K562 (cell line): ENCODE results near the gene GPC3. TPM values are rescaled to one million over a fixed set of nuclear protein-coding genes. Genes with fewer than 3 reads are reported as not detected.

ENCODE experiments used
- ATAC-seq: fragments of 200-7000 bp; cut with Tn5 transposase; 3 replicates; pipeline ENCODE4 v1.9.1; 2020; ENCODE audit warnings: moderate library complexity
- BruUV-seq: library from RNA; stranded (reverse); fragments of 400-500 nt; replicated peaks from 2 replicates; lab custom pipeline; 2021; lab: Mats Ljungman, UMichigan
- CTCF ChIA-PET: fragments of 300-600 bp; formaldehyde crosslinking; extraction: SDS; loops from one replicate; lab custom pipeline; 2021; ENCODE audit warnings: low intra/inter-chr PET ratio; lab: Yijun Ruan, JAX
- POLR2A ChIA-PET: fragments of 300-600, 350-650 bp; sonication (Branson Sonifier 250); formaldehyde crosslinking; extraction: SDS; loops from one replicate; lab custom pipeline; 2021; ENCODE audit warnings: antibody characterized with exemption, inconsistent platforms; lab: Yijun Ruan, JAX
- DNase-seq, 4 experiments: peaks; one replicate each; pipeline versions ENCODE4 v3.0.0 to v3.0.0-alpha.2; 2011 to 2018; ENCODE audit warnings: low spot score in 3 of 4, mixed read lengths in 3 of 4; ENCODE audit errors: extremely low read depth in 1 of 4
- FAIRE-seq: peaks from 2 replicates; lab custom pipeline; 2011; peaks lifted over from hg19 to GRCh38; lab: Jason Lieb, UNC
- H2AFZ ChIP-seq: 2 replicates; pipeline ENCODE4 v1.6.0; 2011; ENCODE audit warnings: low read depth, low read length, control low read depth, inconsistent platforms
- H3K27ac ChIP-seq: fragments of 200-600 bp; 3 replicates; pipeline ENCODE4 v1.8.0; 2011; ENCODE audit warnings: low read depth, mild to moderate bottlenecking, control low read depth, inconsistent platforms, low read length, moderate library complexity, mixed read lengths; ENCODE audit errors: extremely low read depth
- H3K27me3 ChIP-seq, 2 experiments: fragments of 300-600 bp in 1 of 2; 2 replicates in 1 of 2; 3 replicates in 1 of 2; pipeline versions ENCODE4 v1.6.0 to v1.8.0; 2011; ENCODE audit warnings: inconsistent platforms in 2 of 2, low read length in 2 of 2, mild to moderate bottlenecking in 1 of 2, mixed read lengths in 1 of 2, moderate library complexity in 1 of 2; ENCODE audit not compliant: control insufficient read depth in 2 of 2, insufficient read depth in 2 of 2
- H3K36me3 ChIP-seq: fragments of 300-600 bp; 3 replicates; pipeline ENCODE4 v1.8.0; 2011; ENCODE audit warnings: mild to moderate bottlenecking, low read length, inconsistent platforms; ENCODE audit not compliant: control insufficient read depth, insufficient read depth
- H3K4me1 ChIP-seq, 2 experiments: fragments of 200-600 bp in 1 of 2; replicated peaks in 1 of 2; 2 replicates in 1 of 2; 3 replicates in 1 of 2; pipeline versions ENCODE4 v1.5.1 to v1.8.0; 2011; ENCODE audit warnings: inconsistent platforms in 2 of 2, low read length in 2 of 2, mild to moderate bottlenecking in 1 of 2, mixed read lengths in 1 of 2, moderate library complexity in 1 of 2; ENCODE audit not compliant: control insufficient read depth in 2 of 2, insufficient read depth in 2 of 2
- H3K4me2 ChIP-seq: 2 replicates; pipeline ENCODE4 v1.6.1; 2011; ENCODE audit warnings: low read length, control low read depth, inconsistent platforms, mixed read lengths; ENCODE audit not compliant: insufficient read depth
- H3K4me3 ChIP-seq: fragments of 200-600 bp; sonication (generic), shearing (Covaris generic); 2 replicates; pipeline ENCODE4 v1.5.1; 2016; ENCODE audit warnings: control low read depth, inconsistent platforms
- H3K79me2 ChIP-seq: fragments of 200-600 bp; 3 replicates; pipeline ENCODE4 v1.8.0; 2011; ENCODE audit warnings: low read length, inconsistent platforms; ENCODE audit not compliant: control insufficient read depth, insufficient read depth
- H3K9ac ChIP-seq, 2 experiments: 2 replicates each; pipeline versions ENCODE4 v1.6.0 to v1.6.1; 2011; ENCODE audit warnings: low read depth in 2 of 2, low read length in 2 of 2, control low read depth in 1 of 2, inconsistent platforms in 1 of 2, mild to moderate bottlenecking in 1 of 2, mixed read lengths in 1 of 2; ENCODE audit not compliant: insufficient read depth in 1 of 2
- H3K9me1 ChIP-seq: one replicate; pipeline ENCODE4 v1.6.0; 2011; ENCODE audit warnings: inconsistent platforms, mild to moderate bottlenecking, low read length, moderate library complexity; ENCODE audit not compliant: control insufficient read depth, insufficient read depth
- H3K9me3 ChIP-seq: replicated peaks from 2 replicates; pipeline ENCODE4 v1.5.1; 2011; ENCODE audit warnings: low read depth, low read length, inconsistent platforms; ENCODE audit not compliant: control insufficient read depth, insufficient read depth
- H4K20me1 ChIP-seq: replicated peaks from 2 replicates; pipeline ENCODE4 v1.6.1; 2011; ENCODE audit warnings: low read length, inconsistent platforms, mixed read lengths; ENCODE audit not compliant: control insufficient read depth, insufficient read depth
- EHMT2 ChIP-seq: fragments of 450-650 bp; IDR thresholded peaks from 2 replicates; pipeline ENCODE4 v1.6.1; 2018; ENCODE audit warnings: antibody characterized with exemption
- FOXJ3 ChIP-seq: sonication (generic); formaldehyde crosslinking; IDR thresholded peaks from 2 replicates; pipeline ENCODE4 v1.4.0; 2020; ENCODE audit warnings: mild to moderate bottlenecking, missing genetic modification reagents
- HDAC2 ChIP-seq: fragments of 450-650 bp; IDR thresholded peaks from 2 replicates; pipeline ENCODE4 v1.6.1; 2016; ENCODE audit warnings: mild to moderate bottlenecking
- HDAC6 ChIP-seq: IDR thresholded peaks from 2 replicates; pipeline ENCODE4 v1.6.1; 2012; ENCODE audit warnings: low read depth, mild to moderate bottlenecking, control low read depth, inconsistent platforms, low read length, moderate library complexity
- L3MBTL2 ChIP-seq: fragments of 450-650 bp; IDR thresholded peaks from 2 replicates; pipeline ENCODE4 v1.6.1; 2016; ENCODE audit warnings: mild to moderate bottlenecking, moderate library complexity
- LCOR ChIP-seq: sonication (generic); formaldehyde crosslinking; IDR thresholded peaks from 2 replicates; pipeline ENCODE4 v1.8.0; 2022; ENCODE audit warnings: mild to moderate bottlenecking, missing genetic modification reagents
- POLR2B ChIP-seq: fragments of 450-650 bp; IDR thresholded peaks from 2 replicates; pipeline ENCODE4 v1.6.1; 2018; ENCODE audit warnings: low read depth; ENCODE audit not compliant: partially characterized antibody
- PTRF ChIP-seq: fragments of 450-650 bp; IDR thresholded peaks from 2 replicates; pipeline ENCODE4 v1.6.1; 2016; ENCODE audit warnings: mild to moderate bottlenecking, missing genetic modification characterization, missing compliant biosample characterization
- SMAD4 ChIP-seq: fragments of 250-450 bp; sonication (Bioruptor Pico); conservative IDR thresholded peaks from 2 replicates; pipeline ENCODE4 v1.8.0; 2021; ENCODE audit warnings: inconsistent platforms, mild to moderate bottlenecking, moderate library complexity
- ZNF609 ChIP-seq: sonication (generic); formaldehyde crosslinking; IDR thresholded peaks from 2 replicates; pipeline ENCODE4 v1.8.1; 2023; ENCODE audit warnings: missing genetic modification reagents, mild to moderate bottlenecking, borderline replicate concordance
- ZNF778 ChIP-seq: fragments of 450-650 bp; formaldehyde crosslinking; IDR thresholded peaks from 2 replicates; pipeline ENCODE4 v1.4.0; 2020; ENCODE audit warnings: mild to moderate bottlenecking, moderate library complexity
- WGBS: fragments of 100-300 bp; shearing (Covaris generic); methylation state at CpG from one replicate; pipeline ENCODE4 v1.1.6; 2016; ENCODE audit warnings: low coverage, mixed read lengths; ENCODE audit not compliant: insufficient coverage; ENCODE audit errors: missing lambda C conversion rate; 5-methylcytosine and 5-hydroxymethylcytosine counted together
- in situ Hi-C: fragments of 300-500 bp; cut with MboI; formaldehyde crosslinking; loops from 4 replicates; pipeline ENCODE4 v1.15.0; 2018; ENCODE audit warnings: inconsistent platforms, mixed read lengths
- intact Hi-C: fragments of 100-400 bp; cut with micrococcal nuclease; formaldehyde crosslinking; loops from 2 replicates; pipeline ENCODE4 v1.14.2; 2022
- polyA plus RNA-seq, 8 experiments: library from polyadenylated mRNA; depleted of rRNA in 4 of 8; stranded (reverse) in 5 of 8; unstranded in 3 of 8; fragments of >200 nt; fragmentation: Nextera tagmentation in 2 of 8; fragmentation: Illumina TruSeq in 1 of 8; extraction: Ambion mirVana in 2 of 8; extraction: Trizol in 1 of 8; gene quantifications; 2 replicates each; pipeline versions ENCODE4 v1.2.1 to v1.2.3, GENCODE V29; 2011 to 2014; ENCODE audit warnings: inconsistent platforms in 1 of 8, missing spikeins in 1 of 8
- total RNA-seq, 7 experiments: library from RNA; depleted of rRNA in 6 of 7; stranded (reverse); fragments of >200 nt in 6 of 7; fragmentation: Illumina TruSeq in 2 of 7; extraction: Trizol in 2 of 7; gene quantifications; 2 replicates each; pipeline versions ENCODE4 v1.2.1 to v1.2.3, GENCODE V29; 2011 to 2021; ENCODE audit warnings: low replicate concordance in 1 of 7

GPC3 gene
- total and polyA plus RNA-seq, 9 of the 15 experiments (the other 6 are each of a cell fraction or from before 2014, with no cell fraction given): 0.42 TPM; not detected in 8

- intact Hi-C loops: no loop called here
- Histone ChIP-seq H3K9me3 (no peaks in the 10 kb centered on the region), H3K9me1 (no peaks in the 10 kb centered on the region), H4K20me1 (no peaks in the 10 kb centered on the region), H3K36me3 (no peaks in the 10 kb centered on the region), H3K4me2 (no peak overlapping the region), H3K27me3 (no peaks in the 10 kb centered on the region), H3K4me3 (no peak overlapping the region)
- ATAC-seq (no peak), DNase-seq (no peak), FAIRE-seq (no peak)
- ChIA-PET POLR2A (no interaction called here), CTCF (no interaction called here)
- BruUV-seq: no TSS peak
- 0% methylated on average over 1 of the region's 1 CpG for WGBS
- no peak for TF ChIP-seq FOXJ3
- TF ChIP-seq ZNF609 (CRISPR knock-in tag): no peak
- no peak for TF ChIP-seq ZNF778 (CRISPR knock-in tag)
- TF ChIP-seq L3MBTL2: no peak
- no peak for TF ChIP-seq SMAD4 (CRISPR knock-in tag)
- TF ChIP-seq PTRF (tag): no peak
- TF ChIP-seq HDAC2: no peak
- TF ChIP-seq LCOR (CRISPR knock-in tag): no peak
- TF ChIP-seq EHMT2: no peak
- TF ChIP-seq HDAC6: no peak
- no peak for TF ChIP-seq POLR2B
- TF ChIP-seq, all 486 proteins: peak for 0
- Histone ChIP-seq H3K79me2 (no peaks in the 10 kb centered on the region), H3K4me1 (no peaks in the 10 kb centered on the region), H3K9ac (no peak overlapping the region), H2AFZ (no peak overlapping the region), H3K27ac (no peak overlapping the region)
- in situ Hi-C loops: no loop called here
Observed at GRCh38 chrX:133706890-133707289, 278.5 kb downstream of the GPC3 start.
